Measurements from ENCODE around the gene DSTN. TPM values are rescaled to one million over a fixed set of nuclear protein-coding genes. Genes with fewer than 3 reads are reported as not detected.

DSTN gene
- total and polyA plus RNA-seq, 2 donors (not counting 3 experiments of a cell fraction or from before 2014, with no cell fraction given) = 66.1 to 300 TPM

DNA sequence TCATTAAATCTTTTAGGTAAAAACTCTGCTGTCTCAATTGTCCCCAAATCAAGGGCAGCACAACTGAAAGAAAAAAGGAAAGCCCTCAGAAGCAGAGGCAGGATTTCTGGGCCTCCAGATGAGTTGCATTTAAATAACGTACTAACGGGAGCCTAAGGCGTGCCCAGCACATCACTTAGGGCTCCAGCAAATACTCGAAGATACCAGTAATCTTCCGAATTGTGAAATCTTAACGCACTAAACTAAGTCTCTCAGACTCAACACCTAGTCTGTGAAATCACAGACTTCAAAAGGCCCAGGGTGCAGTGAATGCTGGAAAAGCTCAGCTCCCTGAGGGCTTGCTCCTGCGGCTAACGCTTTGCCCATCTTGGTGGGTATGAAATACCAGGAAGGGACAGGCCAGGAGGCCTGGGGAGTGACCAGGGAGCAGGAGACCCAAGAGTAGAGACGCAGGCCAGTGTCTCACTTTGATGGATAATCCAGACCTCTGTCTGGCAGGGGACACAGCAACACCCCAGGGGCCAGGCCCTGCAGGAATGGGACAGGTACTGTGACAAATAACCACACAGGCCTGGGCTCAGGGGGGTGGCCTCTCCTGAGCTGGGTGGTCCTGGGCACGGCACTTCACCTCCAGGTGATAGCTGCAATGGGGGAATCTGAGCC lies 75.8 kb downstream of the DSTN start:
- ChIA-PET POLR2A (no interaction called here), CTCF (interaction anchor here (0.9 to 2.1 kb wide), 6 partner anchors 9 to 252 kb away, joined by 3 to 8 read pairs (median 4); partner anchors contain the start of gene RRBP1)
- peaks cover under 1 to 30% of the 10 kb centered on the region in 2 experiments for H3K36me3 ChIP-seq (ENCODE audit: control insufficient read depth in 2 of 2, extremely low read depth in 1 of 2, insufficient read depth in 2 of 2, low read length in 2 of 2)
- TF ChIP-seq, protein P1, sequence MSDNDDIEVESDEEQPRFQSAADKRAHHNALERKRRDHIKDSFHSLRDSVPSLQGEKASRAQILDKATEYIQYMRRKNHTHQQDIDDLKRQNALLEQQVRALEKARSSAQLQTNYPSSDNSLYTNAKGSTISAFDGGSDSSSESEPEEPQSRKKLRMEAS (IDR thresholded peaks at IDR 0.05; ENCODE audit: insufficient read depth, insufficient read length) = no peak
- TF ChIP-seq MYC (IDR thresholded peaks at IDR 0.05; ENCODE audit: low read depth, low read length) (no peak), POLR2A (IDR thresholded peaks at IDR 0.05; ENCODE audit: low read depth, low read length) (no peak), JUN (IDR thresholded peaks at IDR 0.05; ENCODE audit: borderline replicate concordance, insufficient read depth, insufficient read length, low read depth) (no peak), FOS (IDR thresholded peaks at IDR 0.05; ENCODE audit: borderline replicate concordance, insufficient read depth, low read length) (no peak), EZH2 (IDR thresholded peaks at IDR 0.05; ENCODE audit: borderline replicate concordance, low read depth, low read length, severe bottlenecking) (no peak), GATA2 (IDR thresholded peaks at IDR 0.05; ENCODE audit: insufficient read depth, insufficient read length, low read depth, low read length) (no peak), POLR2AphosphoS5 (IDR thresholded peaks at IDR 0.05; ENCODE audit: insufficient read depth, low read depth, low read length) (no peak)
- TF ChIP-seq, protein P2, sequence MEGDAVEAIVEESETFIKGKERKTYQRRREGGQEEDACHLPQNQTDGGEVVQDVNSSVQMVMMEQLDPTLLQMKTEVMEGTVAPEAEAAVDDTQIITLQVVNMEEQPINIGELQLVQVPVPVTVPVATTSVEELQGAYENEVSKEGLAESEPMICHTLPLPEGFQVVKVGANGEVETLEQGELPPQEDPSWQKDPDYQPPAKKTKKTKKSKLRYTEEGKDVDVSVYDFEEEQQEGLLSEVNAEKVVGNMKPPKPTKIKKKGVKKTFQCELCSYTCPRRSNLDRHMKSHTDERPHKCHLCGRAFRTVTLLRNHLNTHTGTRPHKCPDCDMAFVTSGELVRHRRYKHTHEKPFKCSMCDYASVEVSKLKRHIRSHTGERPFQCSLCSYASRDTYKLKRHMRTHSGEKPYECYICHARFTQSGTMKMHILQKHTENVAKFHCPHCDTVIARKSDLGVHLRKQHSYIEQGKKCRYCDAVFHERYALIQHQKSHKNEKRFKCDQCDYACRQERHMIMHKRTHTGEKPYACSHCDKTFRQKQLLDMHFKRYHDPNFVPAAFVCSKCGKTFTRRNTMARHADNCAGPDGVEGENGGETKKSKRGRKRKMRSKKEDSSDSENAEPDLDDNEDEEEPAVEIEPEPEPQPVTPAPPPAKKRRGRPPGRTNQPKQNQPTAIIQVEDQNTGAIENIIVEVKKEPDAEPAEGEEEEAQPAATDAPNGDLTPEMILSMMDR (IDR thresholded peaks at IDR 0.05; ENCODE audit: extremely low read depth in 1 of 2, insufficient read depth in 1 of 2, low read depth in 1 of 2, low read length in 2 of 2) = no peak
- no peak overlapping the region for H3K4me3 ChIP-seq (replicated peaks in 1 of 3; ENCODE audit: insufficient read depth in 1 of 3, low read depth in 1 of 3, low read length in 3 of 3)
- peaks cover 61% of the 10 kb centered on the region for H3K79me2 ChIP-seq (ENCODE audit: control insufficient read depth, insufficient read depth, low read length)
- H3K9me1 ChIP-seq (replicated peaks; ENCODE audit: control insufficient read depth, extremely low read depth, insufficient read depth, low read length) = no peaks in the 10 kb centered on the region
- H3K4me2 ChIP-seq (ENCODE audit: insufficient read depth, low read length) = no peak overlapping the region
- FAIRE-seq (no peak), DNase-seq (ENCODE audit: low read depth, low spot score) (no peak)
- H3K4me1 ChIP-seq (ENCODE audit: control insufficient read depth, extremely low read depth, insufficient read depth, low read length) = peaks cover 11% of the 10 kb centered on the region
- no peak overlapping the region for H2AFZ ChIP-seq (ENCODE audit: low read depth, low read length)
- H3K27me3 ChIP-seq (ENCODE audit: control insufficient read depth in 2 of 2, insufficient read depth in 2 of 2, low read length in 2 of 2) = no peaks in the 10 kb centered on the region
- dilution Hi-C loops (cut with MboI; ENCODE audit: extremely low pct_ligation_motif_present, low sequenced_read_pairs) = no loop called here
- no peaks in the 10 kb centered on the region for H3K9me3 ChIP-seq (replicated peaks; ENCODE audit: control insufficient read depth, insufficient read depth, low read length)
- no peaks in the 10 kb centered on the region for H4K20me1 ChIP-seq (replicated peaks; ENCODE audit: control insufficient read depth, extremely low read depth, insufficient read depth, low read length)
- H3K9ac ChIP-seq (replicated peaks; ENCODE audit: extremely low read depth, insufficient read depth, low read length) = no peak overlapping the region
- intact Hi-C loops (cut with micrococcal nuclease) = no loop called here
- no TSS peak for BruUV-seq (replicated peaks)
- no peak overlapping the region for H3K27ac ChIP-seq (ENCODE audit: insufficient read depth, low read depth, low read length)

All from endothelial cell of umbilical vein (primary cell).